Measurements from ENCODE around the gene POLG.
A peak's percentile ranks its signal among the peaks of the same experiment; 100 is the strongest.

The POLG gene

GRCh38 chr15:89325039-89325803 is 9.4 kb downstream of the POLG start:
- no peak for DNase-seq

DNA sequence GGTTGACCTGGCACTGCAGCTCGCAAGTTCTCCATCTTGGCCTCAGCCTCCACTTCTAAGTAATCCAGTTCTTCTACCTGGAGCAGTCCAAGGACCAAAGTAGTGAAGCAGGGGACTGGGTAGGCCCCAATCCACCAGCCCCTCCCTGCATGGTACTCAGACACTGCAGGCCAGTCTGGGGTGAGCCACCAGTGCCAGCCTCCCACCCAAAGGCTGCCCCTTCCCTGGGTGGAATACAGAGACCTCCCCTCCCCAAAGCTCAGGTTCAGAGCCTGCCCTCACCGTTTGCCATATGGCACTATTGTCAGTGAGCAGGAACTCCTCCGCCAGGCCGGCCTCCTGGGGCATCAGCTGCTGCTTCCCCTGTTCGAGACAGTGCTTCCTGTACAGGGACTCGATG is 10.8 kb downstream of the POLG start:
- no peak for DNase-seq

- no peak for DNase-seq
These were observed 11.8 kb downstream of the POLG start for GRCh38 chr15:89322822-89323221.

GRCh38 chr15:89321521-89322410 is 12.9 kb downstream of the POLG start:
- DNase-seq, result no peak

- DNase-seq, result no peak
These were observed 14.4 kb downstream of the POLG start for GRCh38 chr15:89320200-89320599.

DNA sequence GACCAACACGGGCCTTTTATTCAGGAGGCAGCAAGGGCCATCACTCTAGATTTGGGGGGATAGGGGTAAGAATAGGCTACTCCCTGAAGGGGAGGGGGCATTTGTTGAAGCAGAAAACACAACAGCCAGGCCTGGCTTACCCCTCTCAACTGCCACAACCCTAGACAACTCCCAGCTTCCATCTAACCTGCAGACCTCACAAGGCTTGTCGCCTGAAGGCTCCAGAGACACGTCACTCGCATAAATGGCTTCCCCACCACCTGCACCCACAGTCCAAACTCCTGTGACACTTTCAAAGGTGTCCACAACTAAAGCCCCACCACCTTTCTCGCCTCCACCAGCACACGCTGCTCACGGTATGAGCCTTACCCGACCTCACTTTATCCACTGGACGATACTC is 14.9 kb downstream of the POLG start:
- no peak for DNase-seq

GRCh38 chr15:89317186-89317720 is 17.4 kb downstream of the POLG start:
- DNase-seq, result peak; percentile 22 to 62

DNA sequence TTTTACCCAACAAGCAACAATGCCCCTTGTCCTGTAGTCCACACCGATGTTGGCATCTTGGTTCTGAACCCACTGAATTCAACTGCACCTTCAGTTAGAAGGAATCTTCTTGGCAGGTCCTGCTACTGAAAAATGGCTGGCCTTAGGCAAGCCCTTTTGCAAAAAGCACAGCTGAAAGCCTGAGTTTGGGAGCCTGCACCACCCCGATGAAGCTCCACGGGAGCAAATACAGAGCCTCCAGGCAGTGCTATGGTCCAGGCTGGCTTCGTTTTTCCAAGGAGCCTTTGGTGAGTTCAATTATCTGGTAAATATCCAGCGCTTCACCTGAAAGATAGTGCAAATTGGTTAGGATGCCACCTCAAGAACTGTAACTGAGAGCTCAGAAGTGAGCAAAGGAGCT is 18.1 kb downstream of the POLG start:
- no peak for DNase-seq

GRCh38 chr15:89315375-89315929 is 19.2 kb downstream of the POLG start:
- no peak for DNase-seq

- DNase-seq, result no peak
These were observed 24.6 kb downstream of the POLG start for GRCh38 chr15:89309993-89310392.

GRCh38 chr15:89308236-89308635 is 26.4 kb downstream of the POLG start:
- peak in 1 of 2 donors; percentile 45 for DNase-seq

DNA sequence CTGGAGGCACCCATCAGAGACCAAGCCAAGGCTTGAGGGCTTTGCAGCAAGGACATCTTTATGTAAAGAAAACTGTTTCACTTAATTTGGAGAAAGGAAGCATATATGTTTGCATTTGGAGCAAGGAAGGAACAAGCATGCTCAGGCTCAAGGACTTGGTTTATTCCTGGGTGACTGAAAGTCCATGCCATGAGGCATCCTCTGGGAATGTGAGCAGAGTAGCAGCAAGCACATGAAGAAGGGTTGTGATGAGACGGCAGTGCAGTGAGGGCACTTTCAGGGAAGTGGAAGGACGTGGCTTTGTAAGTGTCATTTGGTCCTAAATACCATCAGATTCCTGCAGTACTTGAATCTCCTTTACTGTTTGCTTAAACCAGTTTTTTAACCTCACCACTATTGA is 26.8 kb downstream of the POLG start:
- no peak for DNase-seq

GRCh38 chr15:89307046-89307587 is 27.5 kb downstream of the POLG start:
- DNase-seq, result peak; percentile 10 to 50

- no peak for DNase-seq
These were observed 29.2 kb downstream of the POLG start for GRCh38 chr15:89305395-89305794.

DNA sequence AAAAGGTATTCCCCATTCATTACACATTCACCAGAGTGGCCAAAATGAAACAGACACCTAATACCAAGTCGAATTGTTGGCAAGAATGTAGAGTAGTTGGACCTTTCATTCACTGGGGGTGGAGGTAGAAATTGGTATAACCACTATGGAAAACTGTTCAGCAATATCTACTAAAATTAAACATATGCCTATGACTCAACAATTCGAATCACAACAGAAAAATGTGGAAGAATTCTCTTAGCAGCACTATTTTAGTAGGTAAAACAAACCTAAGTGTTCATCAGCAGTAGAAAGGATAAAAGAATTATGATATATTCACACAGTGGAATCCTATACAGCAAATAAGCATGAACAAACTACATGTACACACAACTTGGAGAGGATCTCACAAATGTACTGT is 30.6 kb downstream of the POLG start:
- no peak for DNase-seq

DNA sequence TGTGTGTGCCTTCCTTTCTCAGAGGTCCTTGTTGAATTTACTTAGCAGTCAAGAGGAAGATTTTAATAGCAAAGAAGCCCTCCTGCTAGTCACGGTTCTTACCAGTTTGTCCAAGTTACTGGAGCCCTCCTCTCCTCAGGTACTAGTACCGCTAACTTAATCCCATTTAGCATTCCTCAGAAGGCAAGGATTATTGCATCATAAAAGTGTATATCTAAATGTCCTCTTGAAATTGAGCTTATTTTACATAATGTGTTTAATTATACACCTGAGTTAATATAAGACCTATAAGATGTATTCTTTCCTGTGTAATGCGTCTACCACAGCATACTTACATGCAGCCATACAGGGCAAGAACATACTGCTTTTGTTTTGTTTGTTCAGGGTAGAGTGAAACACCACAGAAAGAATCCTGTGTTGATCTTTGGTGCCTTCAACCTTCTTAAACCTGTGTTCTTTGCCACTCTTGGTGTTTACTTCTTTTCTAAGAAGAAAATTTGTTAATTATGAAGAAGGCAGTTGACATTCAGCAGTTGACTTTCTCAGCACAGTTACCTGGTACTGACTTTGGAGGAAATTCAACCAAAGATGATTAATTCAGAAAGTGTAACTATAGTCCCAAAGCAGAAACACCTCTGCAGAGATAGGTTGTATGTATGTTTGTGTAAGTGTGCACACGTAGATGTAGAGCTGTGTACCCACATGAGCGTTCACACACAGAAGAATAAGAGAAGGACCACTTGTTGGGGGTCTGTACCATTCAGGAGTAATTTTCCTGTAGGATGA is 33.1 kb downstream of the POLG start:
- DNase-seq, result no peak

DNA sequence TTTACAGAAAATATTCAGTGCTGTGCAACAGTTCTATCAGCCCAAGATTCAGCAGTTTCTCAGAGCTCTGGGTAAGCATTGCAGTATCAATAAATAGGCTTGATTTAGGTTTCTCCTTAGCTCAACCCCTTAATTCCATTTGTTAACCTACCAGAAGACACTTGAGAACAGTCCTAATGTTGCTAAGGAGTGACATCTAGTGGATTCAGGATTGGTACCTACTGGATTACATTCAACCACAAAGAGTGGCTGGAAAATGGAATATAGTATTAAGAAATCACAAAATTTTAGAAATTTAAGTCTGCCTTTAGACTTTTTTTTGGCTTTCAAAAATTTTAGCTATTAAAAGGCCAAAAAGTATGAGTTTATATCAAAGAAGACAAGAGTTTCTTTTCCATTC is 34.7 kb downstream of the POLG start:
- DNase-seq, result no peak

DNA sequence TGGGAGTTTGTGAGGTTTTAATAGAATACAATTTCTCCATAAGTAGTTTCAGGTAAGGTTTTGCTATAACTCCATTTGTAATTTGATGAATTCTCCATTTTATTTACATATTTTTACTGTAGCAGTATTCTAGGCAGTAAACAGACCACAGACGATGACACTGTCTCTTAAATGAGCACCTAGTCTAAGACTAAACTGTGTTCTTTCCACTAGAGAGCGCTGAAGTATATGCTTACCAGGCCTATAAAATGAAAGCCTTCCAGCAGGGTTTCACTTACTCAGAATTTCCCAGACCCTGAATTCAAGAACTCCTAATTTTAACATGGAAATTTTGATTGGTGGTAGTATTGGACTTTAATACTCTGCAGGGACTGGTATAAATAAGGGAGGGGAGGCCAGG is 41.6 kb downstream of the POLG start:
- no peak for DNase-seq

GRCh38 chr15:89291934-89292438 is 42.6 kb downstream of the POLG start:
- no peak for DNase-seq

GRCh38 chr15:89283201-89283600 is 51.4 kb downstream of the POLG start:
- no peak for DNase-seq

- no peak for DNase-seq
These were observed 52.0 kb downstream of the POLG start for GRCh38 chr15:89282631-89283030.

GRCh38 chr15:89278307-89278706 is 56.3 kb downstream of the POLG start:
- no peak for DNase-seq
